Panc1 (cell line): ENCODE results near the gene CTDSPL2. TPM values are rescaled to one million over a fixed set of nuclear protein-coding genes. Genes with fewer than 3 reads are reported as not detected.

ENCODE experiments used
- ATAC-seq: fragments of 200-7000 bp; cut with Tn5 transposase; 2 replicates; pipeline ENCODE4 v1.9.1; 2020; ENCODE audit warnings: mild to moderate bottlenecking, moderate library complexity
- BruUV-seq: library from RNA; stranded (reverse); fragments of 400-500 nt; replicated peaks from 2 replicates; lab custom pipeline; 2021; lab: Mats Ljungman, UMichigan
- CTCF ChIA-PET: fragments of 300-600 bp; sonication (Branson Sonifier 250); formaldehyde crosslinking; loops from one replicate; lab custom pipeline; 2022; ENCODE audit warnings: antibody characterized with exemption; lab: Charles Lee
- POLR2A ChIA-PET: fragments of 300-600 bp; sonication (Branson Sonifier 250); formaldehyde crosslinking; loops from one replicate; lab custom pipeline; 2022; ENCODE audit warnings: antibody characterized with exemption; lab: Charles Lee
- DNase-seq: peaks from one replicate; pipeline ENCODE4 v3.0.0-alpha.2; 2010; ENCODE audit warnings: low read depth, low spot score
- H3K27ac ChIP-seq: 2 replicates; pipeline ENCODE4 v1.5.1; 2011; ENCODE audit warnings: mild to moderate bottlenecking, low read length, inconsistent platforms
- H3K27me3 ChIP-seq: fragments of 200-500 bp; sonication (Bioruptor generic); 2 replicates; pipeline ENCODE4 v1.6.0; 2014; ENCODE audit warnings: low read length, inconsistent platforms; ENCODE audit not compliant: control insufficient read depth, insufficient read depth
- H3K36me3 ChIP-seq: fragments of 200-500 bp; sonication (Bioruptor generic); 2 replicates; pipeline ENCODE4 v1.5.1; 2014; ENCODE audit warnings: inconsistent platforms, mild to moderate bottlenecking, low read length, moderate library complexity; ENCODE audit not compliant: control insufficient read depth, insufficient read depth
- H3K4me1 ChIP-seq: 2 replicates; pipeline ENCODE4 v1.5.1; 2011; ENCODE audit warnings: inconsistent platforms, mild to moderate bottlenecking, low read length, moderate library complexity; ENCODE audit not compliant: control insufficient read depth, insufficient read depth
- H3K4me3 ChIP-seq, 2 experiments: 2 replicates each; pipeline ENCODE4 v1.5.1; 2011 to 2012; ENCODE audit warnings: low read depth in 2 of 2, low read length in 2 of 2, mild to moderate bottlenecking in 2 of 2, inconsistent platforms in 1 of 2, moderate library complexity in 1 of 2
- H3K9me3 ChIP-seq: fragments of 200-500 bp; sonication (Bioruptor generic); 2 replicates; pipeline ENCODE4 v1.5.1; 2014; ENCODE audit warnings: low read depth, mild to moderate bottlenecking, inconsistent platforms, low read length, moderate library complexity; ENCODE audit not compliant: control insufficient read depth, insufficient read depth
- CTCF ChIP-seq: fragments of 450-650 bp; IDR thresholded peaks from 2 replicates; pipeline ENCODE4 v1.5.1; 2017; ENCODE audit warnings: mild to moderate bottlenecking
- POLR2AphosphoS5 ChIP-seq: IDR thresholded peaks from 2 replicates; pipeline ENCODE4 v1.6.1; 2012; ENCODE audit warnings: mild to moderate bottlenecking, low read depth, low read length, moderate library complexity
- REST ChIP-seq, 2 experiments: IDR thresholded peaks; 2 replicates each; pipeline ENCODE4 v1.6.1; 2011 to 2012; ENCODE audit warnings: low read depth in 2 of 2, control low read depth in 1 of 2, low read length in 1 of 2, mild to moderate bottlenecking in 1 of 2, moderate library complexity in 1 of 2; ENCODE audit not compliant: insufficient read depth in 1 of 2
- SIN3A ChIP-seq: IDR thresholded peaks from 2 replicates; pipeline ENCODE4 v1.6.1; 2012; ENCODE audit warnings: low read depth, mild to moderate bottlenecking, low read length, moderate library complexity, borderline replicate concordance; ENCODE audit not compliant: insufficient read depth
- TCF7L2 ChIP-seq: IDR thresholded peaks from 2 replicates; pipeline ENCODE4 v1.6.1; 2011; ENCODE audit warnings: mild to moderate bottlenecking, low read depth, low read length, inconsistent platforms
- in situ Hi-C: cut with HindIII; loops from 2 replicates; pipeline ENCODE4 v1.10.0; 2016; ENCODE audit warnings: low sequenced_read_pairs, low pct_unique_long_range_greater_than_20kb
- intact Hi-C: fragments of 100-400 bp; cut with micrococcal nuclease; formaldehyde crosslinking; loops from one replicate; pipeline ENCODE4 v1.10.0; 2022; ENCODE audit not compliant: unreplicated experiment
- total RNA-seq: library from RNA; stranded (reverse); gene quantifications from one replicate; pipeline ENCODE4 v1.2.1, GENCODE V29; 2021; ENCODE audit not compliant: unreplicated experiment

CTDSPL2 gene
- total RNA-seq, 1 experiment from 2014 or later: 70.6 TPM

- no TSS peak for BruUV-seq
- Histone ChIP-seq H3K27me3 (no peaks in the 10 kb centered on the region), H3K27ac (no peak overlapping the region), H3K4me1 (peaks cover 7% of the 10 kb centered on the region), H3K9me3 (no peaks in the 10 kb centered on the region), H3K4me3 (no peak overlapping the region), H3K36me3 (peaks cover 23% of the 10 kb centered on the region; the same call in 1 of the 2 replicates)
- peak; percentile 83 for ATAC-seq
- CTCF ChIA-PET: no interaction called here
- no peak for TF ChIP-seq SIN3A
- TF ChIP-seq REST (IDR thresholded peaks at IDR 0.05; ENCODE audit: insufficient read depth in 1 of 2, low read depth in 2 of 2, low read length in 1 of 2): no peak
- no peak for TF ChIP-seq CTCF
- no peak for TF ChIP-seq TCF7L2
- TF ChIP-seq POLR2AphosphoS5: no peak
- intact Hi-C loops (no loop called here), in situ Hi-C loops (no loop called here)
- POLR2A ChIA-PET: no interaction called here
- peak; percentile 33 for DNase-seq
Measured at GRCh38 chr15:44489464-44489863, 62.0 kb downstream of the CTDSPL2 start.

GRCh38 chr15:44490622-44491021, 63.2 kb downstream of the CTDSPL2 start:
- H3K27ac ChIP-seq: no peak overlapping the region
- H3K4me1 ChIP-seq: peaks cover 7% of the 10 kb centered on the region
- BruUV-seq: no TSS peak
- ChIA-PET POLR2A (no interaction called here), CTCF (no interaction called here)
- no peak overlapping the region for H3K4me3 ChIP-seq
- ATAC-seq: no peak
- in situ Hi-C loops (no loop called here), intact Hi-C loops (no loop called here)
- H3K27me3 ChIP-seq: no peaks in the 10 kb centered on the region
- peaks cover 20% of the 10 kb centered on the region; the same call in 1 of the 2 replicates for H3K36me3 ChIP-seq
- TF ChIP-seq SIN3A (no peak), TCF7L2 (no peak), REST (IDR thresholded peaks at IDR 0.05; ENCODE audit: insufficient read depth in 1 of 2, low read depth in 2 of 2, low read length in 1 of 2) (no peak), POLR2AphosphoS5 (no peak), CTCF (no peak)
- no peaks in the 10 kb centered on the region for H3K9me3 ChIP-seq
- no peak for DNase-seq
